B cell (primary cell): ENCODE measurements around the gene HHAT. TPM values are rescaled to one million over a fixed set of nuclear protein-coding genes. Genes with fewer than 3 reads are reported as not detected.

Experiments used
- ATAC-seq: fragments of 200-7000 bp; cut with Tn5 transposase; one replicate; pipeline ENCODE4 v1.10.0; 2021; ENCODE audit warnings: low read depth, mild to moderate bottlenecking, moderate number of reproducible peaks, moderate library complexity
- CTCF ChIA-PET: fragments of 350-600 bp; sonication (Branson Sonifier 250); formaldehyde crosslinking; loops from one replicate; lab custom pipeline; 2021; ENCODE audit warnings: antibody characterized with exemption, inconsistent platforms; lab: Charles Lee
- POLR2A ChIA-PET: fragments of 350-600 bp; sonication (Branson Sonifier 250); formaldehyde crosslinking; loops from one replicate; lab custom pipeline; 2021; ENCODE audit warnings: antibody characterized with exemption; lab: Charles Lee
- DNase-seq: peaks from one replicate; pipeline ENCODE4 v3.0.0; 2013
- H2AFZ ChIP-seq: 2 replicates; pipeline ENCODE4 v1.6.1; 2012; ENCODE audit warnings: mild to moderate bottlenecking, low read depth, low read length; ENCODE audit not compliant: insufficient read depth, poor library complexity, severe bottlenecking
- H3K27ac ChIP-seq, 2 donors: 1 replicate in 1 of 2; 2 replicates in 1 of 2; pipeline ENCODE4 v1.5.1; 2012 to 2013; ENCODE audit warnings: low read length in 2 of 2, mild to moderate bottlenecking in 2 of 2, moderate library complexity in 1 of 2
- H3K27me3 ChIP-seq, 4 experiments: fragments of 200-600 bp in 1 of 4; sonication (generic) in 1 of 4; replicated peaks in 1 of 4; 1 replicate in 2 of 4; 2 replicates in 2 of 4; pipeline versions ENCODE4 v1.6.1 to v1.7.0; 2013 to 2016; ENCODE audit warnings: low read length in 3 of 4, mild to moderate bottlenecking in 2 of 4, mixed read lengths in 1 of 4, moderate library complexity in 1 of 4; ENCODE audit not compliant: insufficient read depth in 4 of 4, control insufficient read depth in 3 of 4; ENCODE audit errors: control extremely low read depth in 1 of 4
- H3K36me3 ChIP-seq, 2 experiments: replicated peaks in 1 of 2; 1 replicate in 1 of 2; 2 replicates in 1 of 2; pipeline versions ENCODE4 v1.6.1 to v1.7.1; 2013; ENCODE audit warnings: low read length in 1 of 2; ENCODE audit not compliant: insufficient read depth in 2 of 2, control insufficient read depth in 1 of 2; ENCODE audit errors: control extremely low read depth in 1 of 2, extremely low read depth in 1 of 2
- H3K4me1 ChIP-seq, 2 donors: fragments of 200-600 bp in 1 of 2; sonication (generic) in 1 of 2; 1 replicate in 1 of 2; 2 replicates in 1 of 2; pipeline versions ENCODE4 v1.5.1 to v1.6.1; 2013 to 2017; ENCODE audit warnings: low read length in 2 of 2; ENCODE audit not compliant: control insufficient read depth in 2 of 2, insufficient read depth in 2 of 2
- H3K4me2 ChIP-seq: replicated peaks from 2 replicates; pipeline ENCODE3; 2012; ENCODE audit warnings: mild to moderate bottlenecking, low read depth, low read length; ENCODE audit not compliant: poor library complexity, severe bottlenecking
- H3K4me3 ChIP-seq, 5 experiments: fragments of 200-600 bp in 1 of 5; sonication (generic) in 1 of 5; 1 replicate in 3 of 5; 2 replicates in 2 of 5; pipeline versions ENCODE4 v1.5.1 to v1.7.0; 2011 to 2016; ENCODE audit warnings: low read length in 4 of 5, mild to moderate bottlenecking in 4 of 5, low read depth in 2 of 5, control low read depth in 1 of 5, moderate library complexity in 1 of 5; ENCODE audit not compliant: insufficient read depth in 1 of 5; ENCODE audit errors: control extremely low read depth in 1 of 5, extremely low read depth in 1 of 5
- H3K79me2 ChIP-seq: fragments of 200-600 bp; sonication (generic); one replicate; pipeline ENCODE4 v1.6.0; 2016; ENCODE audit warnings: low read length; ENCODE audit not compliant: control insufficient read depth, insufficient read depth
- H3K9ac ChIP-seq: fragments of 200-600 bp; sonication (generic); 2 replicates; pipeline ENCODE4 v1.6.1; 2017; ENCODE audit warnings: mild to moderate bottlenecking, low read length, moderate library complexity
- H3K9me3 ChIP-seq, 3 donors: one replicate each; pipeline versions ENCODE4 v1.6.1 to v1.7.1; 2013; ENCODE audit warnings: low read length in 2 of 3; ENCODE audit not compliant: control insufficient read depth in 2 of 3, insufficient read depth in 1 of 3; ENCODE audit errors: control extremely low read depth in 1 of 3
- H4K20me1 ChIP-seq: 2 replicates; pipeline ENCODE4 v1.6.0; 2012; ENCODE audit warnings: mild to moderate bottlenecking, low read length; ENCODE audit not compliant: insufficient read depth, control insufficient read depth, poor library complexity, severe bottlenecking
- H3K27ac Mint-ChIP-seq: one replicate; pipeline ENCODE4 v1.8.0; 2021; ENCODE audit warnings: mixed read lengths
- H3K27me3 Mint-ChIP-seq: one replicate; pipeline ENCODE4 v1.8.0; 2021; ENCODE audit warnings: mixed read lengths
- H3K4me1 Mint-ChIP-seq: one replicate; pipeline ENCODE4 v1.8.0; 2021; ENCODE audit warnings: mixed read lengths
- H3K4me3 Mint-ChIP-seq: one replicate; pipeline ENCODE4 v1.8.0; 2021; ENCODE audit warnings: mixed read lengths
- H3K9me3 Mint-ChIP-seq: one replicate; pipeline ENCODE4 v1.8.0; 2022; ENCODE audit warnings: mixed read lengths; ENCODE audit not compliant: insufficient read depth
- EZH2 ChIP-seq: IDR thresholded peaks from 2 replicates; pipeline ENCODE4 v1.6.1; 2012; ENCODE audit warnings: borderline replicate concordance, low read depth, mild to moderate bottlenecking, moderate library complexity, low read length; ENCODE audit not compliant: insufficient read depth, poor library complexity, severe bottlenecking
- WGBS: methylation state at CpG from one replicate; pipeline ENCODE4 v1.1.5; 2013; ENCODE audit warnings: missing lambda C conversion rate; ENCODE audit not compliant: insufficient coverage; 5-methylcytosine and 5-hydroxymethylcytosine counted together
- intact Hi-C: fragments of 100-400 bp; cut with micrococcal nuclease; formaldehyde crosslinking; loops from one replicate; pipeline ENCODE4 v1.10.0; 2022
- polyA plus RNA-seq: library from polyadenylated mRNA; depleted of rRNA; stranded (reverse); fragments of >200 nt; gene quantifications from 2 replicates; pipeline ENCODE4 v1.2.3, GENCODE V29; 2012
- total RNA-seq, 2 donors: library from RNA; stranded (reverse); fragments of 120-200 nt in 1 of 2; gene quantifications; 1 replicate in 1 of 2; 2 replicates in 1 of 2; pipeline versions ENCODE4 v1.2.3 to v1.2.4, GENCODE V29; 2013 to 2022
- TF ChIP-seq, protein P1 (sequence below): fragments of 200-600 bp; IDR thresholded peaks from one replicate; pipeline ENCODE4 v1.8.0; 2022; ENCODE audit warnings: antibody characterized with exemption, mild to moderate bottlenecking

Gene HHAT
- total and polyA plus RNA-seq, 2 donors (not counting 1 experiment from before 2014, with no cell fraction given) = 4.0 to 28.2 TPM

- Histone ChIP-seq H3K79me2 (no peaks in the 10 kb centered on the region), H3K27ac (no peak overlapping the region), H3K9me3 (no peaks in the 10 kb centered on the region), H2AFZ (no peak overlapping the region), H3K4me1 (peaks cover 12 to 13% of the 10 kb centered on the region in 2 donors), H3K27me3 (peaks cover 0 to 27% (median 4%) of the 10 kb centered on the region in 4 experiments), H3K4me3 (no peak overlapping the region), H3K36me3 (no peaks in the 10 kb centered on the region), H3K4me2 (no peak overlapping the region), H3K9ac (no peak overlapping the region), H4K20me1 (no peaks in the 10 kb centered on the region)
- ATAC-seq = no peak
- DNase-seq = no peak
- Mint-ChIP-seq H3K27me3 (peaks cover 43% of the 10 kb centered on the region), H3K9me3 (no peaks in the 10 kb centered on the region), H3K4me1 (peaks cover 3% of the 10 kb centered on the region), H3K4me3 (no peak overlapping the region), H3K27ac (no peak overlapping the region)
- WGBS = 94% methylated on average over 2 of the region's 3 CpGs
- intact Hi-C loops = no loop called here
- ChIA-PET CTCF (no interaction called here), POLR2A (no interaction called here)
- no peak for TF ChIP-seq EZH2
- TF ChIP-seq, protein P1, sequence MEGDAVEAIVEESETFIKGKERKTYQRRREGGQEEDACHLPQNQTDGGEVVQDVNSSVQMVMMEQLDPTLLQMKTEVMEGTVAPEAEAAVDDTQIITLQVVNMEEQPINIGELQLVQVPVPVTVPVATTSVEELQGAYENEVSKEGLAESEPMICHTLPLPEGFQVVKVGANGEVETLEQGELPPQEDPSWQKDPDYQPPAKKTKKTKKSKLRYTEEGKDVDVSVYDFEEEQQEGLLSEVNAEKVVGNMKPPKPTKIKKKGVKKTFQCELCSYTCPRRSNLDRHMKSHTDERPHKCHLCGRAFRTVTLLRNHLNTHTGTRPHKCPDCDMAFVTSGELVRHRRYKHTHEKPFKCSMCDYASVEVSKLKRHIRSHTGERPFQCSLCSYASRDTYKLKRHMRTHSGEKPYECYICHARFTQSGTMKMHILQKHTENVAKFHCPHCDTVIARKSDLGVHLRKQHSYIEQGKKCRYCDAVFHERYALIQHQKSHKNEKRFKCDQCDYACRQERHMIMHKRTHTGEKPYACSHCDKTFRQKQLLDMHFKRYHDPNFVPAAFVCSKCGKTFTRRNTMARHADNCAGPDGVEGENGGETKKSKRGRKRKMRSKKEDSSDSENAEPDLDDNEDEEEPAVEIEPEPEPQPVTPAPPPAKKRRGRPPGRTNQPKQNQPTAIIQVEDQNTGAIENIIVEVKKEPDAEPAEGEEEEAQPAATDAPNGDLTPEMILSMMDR = no peak
Measured at GRCh38 chr1:210296682-210297081, 32.0 kb upstream of the HHAT start.

- Histone ChIP-seq H3K36me3 (no peaks in the 10 kb centered on the region), H3K4me3 (no peak overlapping the region), H3K4me2 (no peak overlapping the region), H3K4me1 (no peaks in the 10 kb centered on the region), H3K9me3 (no peaks in the 10 kb centered on the region), H3K79me2 (no peaks in the 10 kb centered on the region), H3K27me3 (peaks cover 0 to 15% (median 0%) of the 10 kb centered on the region in 4 experiments), H3K9ac (no peak overlapping the region), H4K20me1 (no peaks in the 10 kb centered on the region), H2AFZ (no peak overlapping the region), H3K27ac (no peak overlapping the region)
- ChIA-PET CTCF (no interaction called here), POLR2A (no interaction called here)
- H3K4me3 Mint-ChIP-seq = no peak overlapping the region
- H3K27ac Mint-ChIP-seq = no peak overlapping the region
- TF ChIP-seq, protein P1 = no peak
- no peak for TF ChIP-seq EZH2
- WGBS = 85% methylated on average over 6 of the region's 7 CpGs
- no peaks in the 10 kb centered on the region for H3K4me1 Mint-ChIP-seq
- DNase-seq (no peak), ATAC-seq (no peak)
- peaks cover 46% of the 10 kb centered on the region for H3K27me3 Mint-ChIP-seq
- intact Hi-C loops = no loop called here
- H3K9me3 Mint-ChIP-seq = no peaks in the 10 kb centered on the region
Measured at GRCh38 chr1:210298296-210298695, 30.4 kb upstream of the HHAT start.
